SK-N-SH (cell line): ENCODE measurements around the gene CELA3A. TPM values are rescaled to one million over a fixed set of nuclear protein-coding genes. Genes with fewer than 3 reads are reported as not detected.
A peak's percentile ranks its signal among the peaks of the same experiment; 100 is the strongest.
"Not testable (repeated sequence)": the region's sequence is repeated elsewhere in the genome, so short reads cannot be mapped to it uniquely, and the experiment has no call there.

Experiments
- CTCF ChIA-PET: fragments of 300-600, 350-600 bp; formaldehyde crosslinking; extraction: SDS; loops from one replicate; lab custom pipeline; 2021; lab: Yijun Ruan, JAX
- POLR2A ChIA-PET: fragments of 350-600 bp; sonication (Branson Sonifier 250); formaldehyde crosslinking; extraction: SDS; loops from one replicate; lab custom pipeline; 2020; ENCODE audit warnings: antibody characterized with exemption, inconsistent platforms; lab: Yijun Ruan, JAX
- DNase-seq: peaks from one replicate; pipeline ENCODE4 v3.0.0; 2012
- H2AFZ ChIP-seq: fragments of 200-600 bp; sonication (generic); 2 replicates; pipeline ENCODE4 v1.8.1; 2016; ENCODE audit warnings: antibody characterized with exemption, mild to moderate bottlenecking, low read depth
- H3F3A ChIP-seq: fragments of 200-600 bp; sonication (generic); replicated peaks from 2 replicates; pipeline ENCODE3; 2016; ENCODE audit warnings: antibody characterized with exemption, mild to moderate bottlenecking; ENCODE audit not compliant: insufficient read depth
- H3K27ac ChIP-seq, 2 experiments: fragments of 200-500 bp in 1 of 2; fragments of 200-600 bp in 1 of 2; sonication (Bioruptor generic) in 1 of 2; sonication (generic), shearing (Covaris generic) in 1 of 2; 2 replicates each; pipeline versions ENCODE4 v1.5.1 to v1.6.1; 2014 to 2016; ENCODE audit warnings: low read depth in 2 of 2, inconsistent platforms in 1 of 2, low read length in 1 of 2, mild to moderate bottlenecking in 1 of 2, mixed read lengths in 1 of 2
- H3K27me3 ChIP-seq: fragments of 200-600 bp; sonication (generic), shearing (Covaris generic); 2 replicates; pipeline ENCODE4 v1.6.1; 2016; ENCODE audit warnings: mixed run types; ENCODE audit not compliant: insufficient read depth
- H3K36me3 ChIP-seq, 2 experiments: fragments of 200-500 bp in 1 of 2; fragments of 200-600 bp in 1 of 2; sonication (Bioruptor generic) in 1 of 2; sonication (generic) in 1 of 2; replicated peaks in 1 of 2; 2 replicates each; pipeline versions ENCODE3 to v1.5.1; 2014 to 2016; ENCODE audit warnings: low read length in 1 of 2, mild to moderate bottlenecking in 1 of 2; ENCODE audit not compliant: insufficient read depth in 2 of 2, control insufficient read depth in 1 of 2
- H3K4me1 ChIP-seq, 2 experiments: fragments of 200-500 bp in 1 of 2; fragments of 200-600 bp in 1 of 2; sonication (Bioruptor generic) in 1 of 2; sonication (generic), shearing (Covaris generic) in 1 of 2; 2 replicates each; pipeline versions ENCODE4 v1.5.1 to v1.6.1; 2014 to 2016; ENCODE audit warnings: low read depth in 1 of 2, low read length in 1 of 2, mixed run types in 1 of 2; ENCODE audit not compliant: insufficient read depth in 2 of 2, control insufficient read depth in 1 of 2
- H3K4me2 ChIP-seq: fragments of 200-600 bp; sonication (generic), shearing (Covaris generic); 2 replicates; pipeline ENCODE4 v1.6.1; 2017; ENCODE audit warnings: mixed run types
- H3K4me3 ChIP-seq, 2 experiments: fragments of 200-500 bp in 1 of 2; fragments of 200-600 bp in 1 of 2; sonication (Bioruptor generic) in 1 of 2; sonication (generic), shearing (Covaris generic) in 1 of 2; 2 replicates each; pipeline versions ENCODE4 v1.5.1 to v1.8.1; 2014 to 2016; ENCODE audit warnings: low read depth in 2 of 2, inconsistent platforms in 1 of 2, low read length in 1 of 2, mild to moderate bottlenecking in 1 of 2, mixed read lengths in 1 of 2, moderate library complexity in 1 of 2
- H3K79me2 ChIP-seq: fragments of 200-600 bp; sonication (generic); 2 replicates; pipeline ENCODE4 v1.8.1; 2017; ENCODE audit warnings: mild to moderate bottlenecking; ENCODE audit not compliant: insufficient read depth
- H3K9ac ChIP-seq: fragments of 200-600 bp; sonication (generic); 2 replicates; pipeline ENCODE4 v1.6.1; 2017; ENCODE audit warnings: mixed run types
- H3K9me2 ChIP-seq: fragments of 200-600 bp; sonication (generic); 2 replicates; pipeline ENCODE4 v1.6.1; 2017; ENCODE audit warnings: mixed run types
- H3K9me3 ChIP-seq: fragments of 200-600 bp; sonication (generic); 2 replicates; pipeline ENCODE4 v1.6.1; 2017; ENCODE audit warnings: mixed run types, mild to moderate bottlenecking, moderate library complexity
- H4K20me1 ChIP-seq: fragments of 200-600 bp; sonication (generic); 2 replicates; pipeline ENCODE4 v1.6.1; 2017; ENCODE audit warnings: mild to moderate bottlenecking, mixed run types; ENCODE audit not compliant: insufficient read depth
- CHD2 ChIP-seq: fragments of 150-350 bp; IDR thresholded peaks from 2 replicates; pipeline ENCODE4 v1.6.1; 2018; ENCODE audit warnings: low read length; ENCODE audit not compliant: partially characterized antibody
- EZH2phosphoT487 ChIP-seq: fragments of 200-600 bp; sonication (generic); IDR thresholded peaks from 2 replicates; pipeline ENCODE4 v1.6.1; 2017; ENCODE audit warnings: low read depth, mixed run types, mild to moderate bottlenecking, antibody characterized with exemption, moderate library complexity, borderline replicate concordance
- GABPA ChIP-seq: IDR thresholded peaks from 2 replicates; pipeline ENCODE4 v1.4.0; 2012; ENCODE audit warnings: low read depth, mild to moderate bottlenecking
- REST ChIP-seq: IDR thresholded peaks from 2 replicates; pipeline ENCODE4 v1.6.1; 2012; ENCODE audit warnings: mild to moderate bottlenecking, low read depth, low read length, moderate library complexity
- USF2 ChIP-seq: fragments of 150-350 bp; IDR thresholded peaks from 2 replicates; pipeline ENCODE4 v1.6.1; 2017; ENCODE audit warnings: antibody characterized with exemption, low read length, low read depth, borderline replicate concordance
- YY1 ChIP-seq: IDR thresholded peaks from 2 replicates; pipeline ENCODE4 v1.4.0; 2012; ENCODE audit warnings: low read depth, mild to moderate bottlenecking
- WGBS: methylation state at CpG from one replicate; pipeline ENCODE4 v1.1.6; 2017; ENCODE audit warnings: low lambda C conversion rate; 5-methylcytosine and 5-hydroxymethylcytosine counted together
- polyA plus RNA-seq, 3 experiments: library from polyadenylated mRNA; depleted of rRNA; stranded (reverse); fragments of >200 nt; gene quantifications; 2 replicates each; pipeline ENCODE4 v1.2.3, GENCODE V29; 2012

Gene CELA3A
- polyA plus RNA-seq, 1 of the 3 experiments (the other 2 are of a cell fraction) = not detected

- H3K27ac ChIP-seq, H3K4me3 ChIP-seq, H4K20me1 ChIP-seq, H3K79me2 ChIP-seq, H3K4me2 ChIP-seq, H3K36me3 ChIP-seq, DNase-seq, H3K4me1 ChIP-seq, H3K9ac ChIP-seq, H3K9me3 ChIP-seq, H3F3A ChIP-seq, H3K27me3 ChIP-seq, POLR2A ChIA-PET, H2AFZ ChIP-seq, H3K9me2 ChIP-seq: not testable (repeated sequence)
- CTCF ChIA-PET = interaction anchor here (1.7 kb wide), 1 partner anchor 14 kb away, joined by 9 read pairs; no protein-coding TSS in a partner anchor
- WGBS = 82% methylated on average over 3 of the region's 11 CpGs
Measured at GRCh38 chr1:22009566-22009965, 8.1 kb downstream of the CELA3A start.

- H3K9ac ChIP-seq, H3K27me3 ChIP-seq, H3K4me3 ChIP-seq, H3K9me3 ChIP-seq, H4K20me1 ChIP-seq, H3K79me2 ChIP-seq, H3K9me2 ChIP-seq, CTCF ChIA-PET, H3K4me1 ChIP-seq, H3K27ac ChIP-seq, POLR2A ChIA-PET, H3K4me2 ChIP-seq, H3K36me3 ChIP-seq, DNase-seq, H2AFZ ChIP-seq, H3F3A ChIP-seq: not testable (repeated sequence)
- 52% methylated on average over 4 of the region's 4 CpGs for WGBS
Measured at GRCh38 chr1:22012752-22013151, 11.3 kb downstream of the CELA3A start.

GRCh38 chr1:22014575-22015206 is 13.2 kb downstream of the CELA3A start:
- CTCF ChIA-PET = interaction anchor here (1.0 kb wide), 1 partner anchor 91 kb away, joined by 3 read pairs; no protein-coding TSS in a partner anchor
- not testable (repeated sequence) for H2AFZ ChIP-seq

GRCh38 chr1:22018583-22019559 is 17.4 kb downstream of the CELA3A start:
- 62% methylated on average over 10 of the region's 10 CpGs for WGBS
- POLR2A ChIA-PET = no interaction called here
- Histone ChIP-seq H3K4me3 (no peak overlapping the region), H3K9ac (peak overlapping the region; percentile 34; the same call in 1 of the 2 replicates), H3F3A (peaks cover 8% of the 10 kb centered on the region), H2AFZ (peak overlapping the region; percentile 73; the same call in 1 of the 2 replicates), H3K9me3 (no peaks in the 10 kb centered on the region), H4K20me1 (no peaks in the 10 kb centered on the region), H3K79me2 (no peaks in the 10 kb centered on the region), H3K27ac (peak overlapping the region in 1 of 2 experiments; percentile 54; a peak in 2 of 4 replicates), H3K27me3 (no peaks in the 10 kb centered on the region), H3K36me3 (no peaks in the 10 kb centered on the region), H3K4me2 (no peak overlapping the region), H3K4me1 (peaks cover 0 to under 1% of the 10 kb centered on the region in 2 experiments; a peak in 1 of 4 replicates), H3K9me2 (no peaks in the 10 kb centered on the region)
- CTCF ChIA-PET = interaction anchor here (0.8 kb wide), 1 partner anchor 55 kb away, joined by 3 read pairs; no protein-coding TSS in a partner anchor
- DNase-seq = no peak
- TF ChIP-seq EZH2phosphoT487 (no peak), REST (no peak), USF2 (no peak), CHD2 (no peak), YY1 (no peak), GABPA (no peak)

More at GRCh38 chr1:22014575-22015206, 13.2 kb downstream of the CELA3A start:
- not testable (repeated sequence) for H3K9me2 ChIP-seq, H3K36me3 ChIP-seq, H3K4me3 ChIP-seq, H3K79me2 ChIP-seq, H3K27me3 ChIP-seq, DNase-seq, H3K4me1 ChIP-seq, H3K4me2 ChIP-seq, H3K27ac ChIP-seq, H3F3A ChIP-seq, H4K20me1 ChIP-seq, H3K9ac ChIP-seq, H3K9me3 ChIP-seq
- POLR2A ChIA-PET = interaction anchor here (1.5 kb wide), 1 partner anchor 10 kb away, joined by 4 read pairs; no protein-coding TSS in a partner anchor
- 71% methylated on average over 13 of the region's 13 CpGs for WGBS
